ENCODE results near the gene NRTN.
"Not testable (repeated sequence)": the region's sequence is repeated elsewhere in the genome, so short reads cannot be mapped to it uniquely, and the experiment has no call there.

The NRTN gene

DNA sequence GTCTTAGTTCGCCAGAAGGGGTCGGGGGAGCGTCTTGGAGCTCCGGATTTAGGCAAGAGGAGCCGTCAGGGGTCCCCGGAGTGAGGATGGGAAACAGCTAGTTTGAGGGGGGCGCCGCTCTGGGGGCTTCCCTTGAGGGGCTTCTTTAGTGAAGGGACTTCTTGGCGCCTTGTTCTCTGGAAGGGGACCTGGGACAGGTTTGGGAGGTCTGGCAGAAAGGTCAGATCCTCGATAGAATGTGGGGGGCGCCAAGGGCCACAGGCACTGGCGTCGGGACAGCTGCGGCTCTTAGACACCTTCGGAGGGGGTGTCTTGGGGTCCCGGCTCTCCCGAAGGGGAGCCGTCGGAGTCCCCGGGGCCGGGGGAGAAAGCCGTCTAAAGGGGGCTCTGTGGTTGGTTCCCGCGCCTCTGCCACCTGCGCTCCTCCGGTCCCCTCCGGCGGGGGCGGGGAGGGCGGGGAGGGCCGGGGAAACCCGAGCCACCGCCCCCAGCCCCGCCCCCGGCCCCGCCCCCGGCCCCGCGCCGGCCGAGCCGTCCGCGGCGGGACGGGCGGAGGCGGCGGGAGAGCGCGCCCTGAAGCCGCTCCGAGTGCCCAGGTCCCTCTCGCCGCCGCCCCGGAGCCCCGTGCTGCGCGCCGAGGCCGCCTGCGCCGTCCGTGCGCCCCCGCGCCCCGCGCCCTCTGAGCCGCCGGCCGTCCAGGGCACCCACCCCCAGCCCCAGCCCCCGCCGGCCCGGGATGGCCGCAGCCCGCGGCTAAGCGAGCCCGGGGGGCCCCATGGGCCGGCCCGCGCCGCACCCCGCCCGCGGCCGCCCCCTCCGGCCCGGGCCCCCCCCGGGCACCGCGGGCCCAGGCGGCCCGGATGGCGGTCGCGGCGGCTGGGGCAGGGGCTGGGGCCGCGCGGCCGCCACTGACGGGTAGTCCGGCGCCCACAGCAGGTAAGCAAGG lies at the start of gene NRTN:
TSS of gene NRTN (plus strand) at position 552 of the 946 bp plus-strand sequence. CDS start 19,099 bp downstream, outside the sequence.
- peak; percentile 56 to 64 for DNase-seq

DNA sequence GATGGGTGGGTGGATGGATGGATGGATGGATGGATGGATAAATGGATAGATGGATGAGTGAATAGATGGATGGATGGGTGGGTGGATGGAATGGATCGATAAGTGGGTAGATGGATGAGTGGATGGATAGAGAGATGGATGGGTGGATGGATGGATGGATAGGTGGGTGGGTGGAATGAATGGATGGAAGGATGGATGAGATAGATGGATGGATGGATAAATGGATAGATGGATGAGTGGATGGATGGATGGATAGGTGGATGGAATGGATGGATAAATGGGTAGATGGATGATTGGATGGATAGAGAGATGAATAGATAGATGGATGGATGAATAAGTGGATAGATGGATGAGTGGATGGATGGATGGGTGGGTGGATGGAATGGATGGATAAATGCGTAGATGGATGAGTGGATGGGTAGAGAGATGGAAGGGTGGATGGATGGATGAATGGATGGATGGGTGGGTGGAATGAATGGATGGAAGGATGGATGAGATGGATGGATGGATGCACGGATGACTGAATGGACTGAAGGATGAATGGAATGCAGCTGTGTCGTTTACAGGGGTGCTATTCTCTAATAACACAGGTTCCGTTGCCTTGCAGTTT lies 42.2 kb upstream of the NRTN start:
- no peak for DNase-seq

- DNase-seq = no peak
Observed at GRCh38 chr19:5765220-5765619, 39.6 kb upstream of the NRTN start.

GRCh38 chr19:5767949-5768348 lies 36.9 kb upstream of the NRTN start:
- no peak for DNase-seq

GRCh38 chr19:5772416-5772815 lies 32.5 kb upstream of the NRTN start:
- no peak for DNase-seq

DNA sequence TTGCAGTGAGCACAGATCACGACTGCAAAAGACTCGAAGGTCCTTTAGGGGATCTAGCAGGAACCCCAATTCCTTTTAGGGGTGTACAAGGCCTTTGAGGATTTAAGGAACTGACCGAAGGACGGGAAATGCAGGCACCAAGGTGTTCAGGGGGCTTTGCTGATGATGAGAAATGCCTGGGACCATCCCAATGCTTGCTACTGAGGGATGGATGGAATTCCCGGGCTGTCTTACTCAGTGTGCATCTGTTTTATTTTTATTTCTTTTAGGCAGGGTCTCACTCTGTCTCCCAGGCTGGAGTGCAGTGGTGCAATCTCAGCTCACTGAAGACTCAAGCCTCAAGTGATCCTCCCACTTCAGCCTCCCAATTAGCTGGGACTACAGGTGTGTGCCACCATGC lies 31.6 kb upstream of the NRTN start:
- DNase-seq = no peak

- DNase-seq = no peak
Observed at GRCh38 chr19:5774921-5775320, 29.9 kb upstream of the NRTN start.

DNA sequence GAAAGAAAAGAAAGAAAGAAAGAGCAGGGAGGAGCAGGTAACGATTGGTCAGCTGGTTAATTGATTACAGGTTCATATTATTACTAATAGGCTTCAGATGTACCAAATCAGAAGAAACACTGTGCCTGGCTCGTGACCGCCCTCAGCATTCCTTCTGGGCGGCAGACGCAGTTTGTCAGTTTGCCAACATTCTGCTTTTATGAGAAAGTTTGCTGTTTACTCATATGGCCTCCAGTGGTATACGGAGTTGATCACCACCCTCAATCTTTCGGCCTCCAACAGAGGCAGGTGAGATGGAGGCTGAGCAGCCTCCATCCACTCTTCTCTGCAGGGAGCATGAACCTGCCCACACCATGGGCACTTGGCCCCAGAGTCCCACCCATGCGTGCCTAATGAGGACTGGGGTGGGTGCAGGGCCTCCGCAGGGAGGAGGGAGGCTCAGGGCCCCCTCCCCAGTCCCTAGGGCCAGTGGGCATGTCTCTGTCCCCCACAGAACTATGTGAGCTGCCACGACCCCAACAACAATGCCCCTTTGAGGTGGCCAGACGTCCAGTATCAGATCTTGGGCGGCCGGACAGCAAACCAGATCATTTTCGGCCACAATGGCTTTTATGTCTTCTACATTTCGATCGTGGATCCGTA lies 29.1 kb upstream of the NRTN start:
- no peak for DNase-seq

- DNase-seq = no peak
Observed at GRCh38 chr19:5778402-5778801, 26.5 kb upstream of the NRTN start.

DNA sequence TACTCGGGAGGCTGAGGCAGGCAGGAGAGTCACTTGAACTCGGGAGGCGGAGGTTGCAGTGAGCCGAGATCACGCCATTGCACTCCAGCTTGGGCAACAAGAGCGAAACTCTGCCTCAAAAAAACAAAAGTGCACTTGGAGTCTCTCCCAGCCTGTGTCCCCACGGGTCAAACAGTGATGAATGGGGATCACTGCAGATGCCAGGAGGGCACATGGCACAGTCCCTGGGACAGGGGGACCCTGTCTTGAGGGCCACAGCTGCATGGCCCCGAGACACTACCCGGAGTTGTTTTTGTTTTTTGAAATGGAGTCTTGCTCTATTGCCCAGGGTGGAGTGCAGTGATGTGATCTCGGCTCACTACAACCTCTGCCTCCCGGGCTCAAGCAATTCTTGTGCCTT lies 24.0 kb upstream of the NRTN start:
- DNase-seq = not testable (repeated sequence)

DNA sequence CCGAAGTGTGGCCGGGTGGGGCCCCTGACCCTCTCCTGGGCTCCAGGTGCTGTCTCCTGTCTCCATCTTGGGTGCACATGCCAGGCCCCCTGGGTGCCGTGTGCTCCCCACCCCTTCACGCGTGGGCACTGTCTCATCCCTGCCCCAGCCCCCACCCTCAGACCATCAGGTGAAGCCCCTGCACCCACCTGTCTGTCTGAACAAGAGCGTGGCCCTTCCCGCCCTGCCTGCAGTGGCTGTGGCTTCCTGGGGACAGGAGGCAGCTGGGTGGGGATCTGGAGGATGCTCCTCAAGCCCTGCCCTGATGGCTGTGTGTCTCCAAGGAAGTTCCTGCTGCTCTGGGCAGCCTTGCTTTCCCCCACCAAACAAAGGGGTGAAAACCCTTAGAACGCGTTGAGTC lies 22.5 kb upstream of the NRTN start:
- no peak for DNase-seq

DNA sequence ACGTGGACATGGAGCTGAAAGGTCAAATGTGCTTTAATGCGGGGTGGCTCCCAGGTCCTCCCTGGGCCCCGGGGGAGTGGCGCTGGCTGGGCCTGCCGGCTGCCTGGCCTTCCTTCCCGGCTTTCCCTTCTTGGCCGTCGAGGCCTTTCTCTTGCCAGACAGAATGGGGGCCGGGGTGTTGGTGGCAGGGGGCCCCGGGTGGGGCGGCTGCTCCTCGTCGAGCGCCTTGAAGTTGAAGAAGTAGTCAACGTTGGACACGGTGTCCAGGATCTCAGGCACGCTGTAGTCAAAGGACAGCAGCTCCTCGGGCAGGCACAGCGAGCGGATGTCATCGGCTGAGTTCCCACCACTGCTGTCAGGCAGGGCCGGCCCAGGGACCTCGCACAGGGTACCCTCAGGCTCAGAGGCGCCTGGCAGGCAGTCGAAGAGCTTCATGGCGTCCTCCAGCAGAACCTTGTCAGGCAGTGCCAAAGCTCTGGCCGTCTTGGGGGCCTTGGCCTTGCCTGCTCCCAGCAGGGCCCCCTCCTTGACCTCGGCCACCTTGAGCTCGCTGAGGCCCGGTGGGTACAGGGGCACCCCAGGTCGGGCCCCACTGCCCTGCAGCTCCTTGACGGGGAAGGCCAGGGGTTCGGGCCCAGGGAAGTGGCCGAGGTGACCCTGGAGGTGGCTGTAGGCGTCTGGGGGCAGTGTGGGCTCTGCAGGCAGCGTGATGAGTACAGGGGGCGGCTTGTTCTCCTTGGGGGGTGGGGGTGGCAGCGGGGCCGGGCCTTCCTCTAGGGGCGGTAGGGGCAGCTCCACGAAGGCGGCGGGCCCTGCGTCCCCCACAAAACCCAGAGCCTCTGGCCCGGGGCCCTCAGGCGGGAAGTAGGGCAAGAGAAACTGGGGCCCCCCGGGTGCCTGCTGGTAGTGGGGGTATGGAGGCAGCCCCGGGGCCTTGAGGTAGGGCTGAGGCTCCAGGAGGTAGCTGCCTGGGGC lies 21.6 kb upstream of the NRTN start:
- DNase-seq = no peak

GRCh38 chr19:5784581-5785147 lies 20.2 kb upstream of the NRTN start, which contains the start of gene PRR22:
Gene PRR22 (minus strand): TSS chr19:5784746. CDS start chr19:5784660, 86 bp downstream.
- DNase-seq = no peak

GRCh38 chr19:5785423-5785822 lies 19.4 kb upstream of the NRTN start:
- no peak for DNase-seq

- DNase-seq = no peak
Observed at GRCh38 chr19:5786593-5787408, 18.1 kb upstream of the NRTN start.

- DNase-seq = no peak
Observed at GRCh38 chr19:5787409-5788182, 17.3 kb upstream of the NRTN start.

GRCh38 chr19:5788422-5788821 lies 16.4 kb upstream of the NRTN start:
- no peak for DNase-seq

DNA sequence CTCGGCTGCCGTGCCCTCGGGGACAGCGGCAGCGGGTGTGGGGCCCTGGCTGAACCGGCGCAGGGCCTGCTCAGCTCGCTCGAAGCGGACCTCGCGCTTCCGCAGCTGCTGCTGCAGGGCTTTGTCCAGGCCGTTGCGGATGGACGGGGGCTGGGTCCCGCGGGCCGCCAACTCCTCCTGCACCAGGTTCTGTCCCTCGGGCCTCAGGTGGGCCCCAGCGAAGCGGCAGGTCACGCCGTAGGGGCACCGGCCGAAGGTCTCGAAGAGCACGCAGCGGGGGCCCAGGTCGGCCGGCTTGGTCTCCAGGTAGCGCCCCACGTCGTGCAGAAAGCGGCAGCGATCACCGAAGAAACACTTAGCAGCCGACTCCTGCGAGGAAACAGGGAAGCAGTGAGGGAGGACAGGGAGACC lies 15.5 kb upstream of the NRTN start:
- DNase-seq = no peak

DNA sequence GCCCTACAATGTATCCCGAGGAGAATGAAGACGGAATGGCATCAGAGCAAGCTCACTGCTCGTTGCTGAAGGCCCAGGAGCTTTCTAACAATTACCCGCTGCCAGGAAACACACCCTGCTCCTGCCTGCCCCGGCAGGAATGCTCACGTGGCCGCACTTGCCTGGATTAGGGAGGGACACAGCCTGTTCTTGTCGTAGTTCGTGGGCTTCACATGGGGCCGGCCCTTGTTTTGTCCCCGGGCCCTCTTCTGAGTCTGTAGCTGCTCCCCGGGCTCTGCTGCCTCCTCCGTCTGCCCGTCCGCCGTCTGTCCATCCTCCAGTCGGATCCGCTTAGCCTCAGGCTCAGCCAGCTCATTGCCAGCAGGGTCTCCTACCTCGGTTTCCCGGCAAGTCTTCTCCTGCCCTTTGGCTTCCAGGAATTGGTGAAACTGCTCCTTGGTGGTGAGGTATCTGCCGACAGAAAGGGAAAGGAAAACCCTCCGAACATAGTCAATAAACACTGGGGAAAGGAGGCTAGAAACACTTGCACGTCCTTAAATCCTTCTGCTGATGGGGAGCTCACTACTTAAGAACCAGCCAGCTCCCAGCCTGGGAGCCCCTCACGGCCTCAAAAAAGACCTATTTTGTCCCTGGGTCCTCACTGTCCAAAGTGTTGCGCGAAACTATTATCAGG lies 14.8 kb upstream of the NRTN start:
- DNase-seq = no peak

All from activated CD4-positive, alpha-beta T cell treated with anti-CD3 and anti-CD28 coated beads for 4 hours (primary cell).